ENCODE data around the gene SLC5A11.

- TF ChIP-seq CTCF (conservative IDR thresholded peaks at IDR 0.05): no peak
- TF ChIP-seq ZFX (IDR thresholded peaks at IDR 0.05): no peak
Observed at GRCh38 chr16:24900230-24900629, 54.5 kb downstream of the SLC5A11 start.
